Muscle layer of duodenum (tissue), 2 donors: Measurements from ENCODE around the gene BICD2.

Source experiments
- H3K27ac ChIP-seq: one replicate; pipeline ENCODE4 v1.7.0; 2013; ENCODE audit warnings: mild to moderate bottlenecking, low read length
- H3K27me3 ChIP-seq: one replicate; pipeline ENCODE4 v1.7.0; 2013; ENCODE audit warnings: low read depth, mild to moderate bottlenecking, control low read depth, low read length
- H3K36me3 ChIP-seq, 2 donors: one replicate each; pipeline ENCODE4 v1.7.0; 2013; ENCODE audit warnings: low read length in 2 of 2, control low read depth in 1 of 2, mild to moderate bottlenecking in 1 of 2; ENCODE audit not compliant: insufficient read depth in 2 of 2, control insufficient read depth in 1 of 2
- H3K4me1 ChIP-seq, 2 donors: one replicate each; pipeline ENCODE4 v1.7.0; 2013; ENCODE audit warnings: low read length in 2 of 2, mild to moderate bottlenecking in 2 of 2, control low read depth in 1 of 2, moderate library complexity in 1 of 2; ENCODE audit not compliant: insufficient read depth in 2 of 2, control insufficient read depth in 1 of 2
- H3K4me3 ChIP-seq, 2 donors: one replicate each; pipeline ENCODE4 v1.7.0; 2013; ENCODE audit warnings: low read length in 2 of 2, low read depth in 1 of 2, mild to moderate bottlenecking in 1 of 2
- H3K9me3 ChIP-seq, 2 donors: one replicate each; pipeline ENCODE4 v1.7.0; 2013; ENCODE audit warnings: low read length in 2 of 2, control low read depth in 1 of 2, mild to moderate bottlenecking in 1 of 2; ENCODE audit not compliant: control insufficient read depth in 1 of 2
- donor health status: healthy.

BICD2 gene

DNA sequence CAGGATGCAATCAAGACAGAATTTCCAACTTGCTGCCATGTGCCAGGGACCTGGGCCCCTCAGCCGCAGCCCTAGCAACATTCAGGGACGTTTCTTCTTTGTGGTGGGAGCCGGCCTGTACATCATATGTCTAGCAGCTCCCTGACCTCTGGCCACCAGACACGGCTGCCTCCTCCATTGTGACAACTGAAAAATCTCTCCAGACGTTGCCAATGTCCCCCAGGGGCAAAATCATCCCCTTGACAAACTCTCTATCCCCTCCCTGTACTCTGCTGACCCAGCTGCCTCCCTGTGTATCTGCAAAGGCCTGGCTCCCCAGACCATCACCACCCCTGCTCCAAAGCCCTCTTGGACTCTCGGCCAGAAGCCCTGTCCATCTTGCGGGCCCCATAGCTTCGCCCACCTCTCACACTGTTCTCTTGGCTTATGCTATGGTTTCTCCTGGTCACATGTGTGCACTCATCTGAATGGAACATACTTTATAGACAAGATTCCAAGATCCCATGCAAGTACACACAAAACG lies 40.8 kb downstream of the BICD2 start:
- Histone ChIP-seq H3K27ac (no peak overlapping the region), H3K36me3 (peaks cover 47 to 48% of the 10 kb centered on the region in 2 donors), H3K4me3 (no peak overlapping the region), H3K27me3 (no peaks in the 10 kb centered on the region), H3K9me3 (no peaks in the 10 kb centered on the region), H3K4me1 (peaks cover 0 to 15% of the 10 kb centered on the region in 2 donors)

GRCh38 chr9:92723299-92723625 lies 41.4 kb downstream of the BICD2 start:
- Histone ChIP-seq H3K36me3 (peaks cover 42 to 48% of the 10 kb centered on the region in 2 donors), H3K9me3 (no peaks in the 10 kb centered on the region), H3K4me1 (peaks cover 0 to 15% of the 10 kb centered on the region in 2 donors), H3K4me3 (no peak overlapping the region), H3K27ac (no peak overlapping the region), H3K27me3 (no peaks in the 10 kb centered on the region)

DNA sequence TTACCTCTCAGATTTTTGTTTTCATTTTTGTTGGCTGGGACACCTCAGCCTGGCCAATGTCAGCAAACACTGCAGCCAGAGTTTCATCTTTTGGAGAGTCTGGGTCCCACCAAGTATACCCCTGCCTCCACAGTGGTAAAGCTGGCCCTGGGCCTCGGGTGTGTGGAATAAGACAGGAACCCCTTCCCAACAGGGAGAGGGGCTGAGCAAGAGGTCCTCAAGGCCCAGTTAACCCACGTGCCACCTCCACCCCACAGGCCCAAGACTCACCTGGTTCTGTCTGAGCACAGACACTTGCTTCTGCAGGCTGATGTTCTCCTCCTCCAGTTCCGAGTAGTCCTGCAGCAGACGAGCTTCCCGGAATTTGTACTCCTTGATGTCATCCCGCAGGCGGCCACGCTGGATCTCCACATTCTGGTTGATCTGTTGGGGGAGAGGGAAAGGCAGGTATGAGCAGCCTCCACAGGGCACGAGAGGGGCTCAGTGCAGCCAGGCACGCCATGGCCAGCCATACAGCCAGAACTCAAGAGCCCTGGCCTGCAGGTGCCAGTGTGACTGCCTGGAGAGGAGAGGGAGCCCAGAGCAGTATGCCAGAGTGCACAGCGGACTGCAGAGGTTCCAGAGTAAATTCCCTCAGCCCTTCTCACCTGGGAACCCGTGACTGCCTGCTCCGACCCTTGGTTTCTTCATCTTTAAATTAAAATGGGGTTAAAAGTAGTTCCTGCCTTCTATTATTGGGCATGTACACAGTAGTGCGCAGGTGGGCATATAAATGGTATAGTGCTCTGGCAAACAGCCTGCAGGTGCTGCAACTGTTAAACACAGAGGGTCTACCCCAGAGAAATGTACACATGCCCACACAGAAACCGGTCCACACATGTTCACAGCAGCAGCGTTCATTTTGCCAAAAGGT lies 42.0 kb downstream of the BICD2 start:
- H3K27ac ChIP-seq, result no peak overlapping the region
- H3K36me3 ChIP-seq, result peaks cover 42 to 48% of the 10 kb centered on the region in 2 donors
- peaks cover 0 to 15% of the 10 kb centered on the region in 2 donors for H3K4me1 ChIP-seq
- no peaks in the 10 kb centered on the region for H3K9me3 ChIP-seq
- no peak overlapping the region for H3K4me3 ChIP-seq
- no peaks in the 10 kb centered on the region for H3K27me3 ChIP-seq

GRCh38 chr9:92721548-92721947 lies 43.1 kb downstream of the BICD2 start:
- Histone ChIP-seq H3K4me3 (no peak overlapping the region), H3K4me1 (peaks cover 0 to 4% of the 10 kb centered on the region in 2 donors), H3K9me3 (no peaks in the 10 kb centered on the region), H3K27ac (no peak overlapping the region), H3K27me3 (no peaks in the 10 kb centered on the region), H3K36me3 (peaks cover 44 to 58% of the 10 kb centered on the region in 2 donors)

DNA sequence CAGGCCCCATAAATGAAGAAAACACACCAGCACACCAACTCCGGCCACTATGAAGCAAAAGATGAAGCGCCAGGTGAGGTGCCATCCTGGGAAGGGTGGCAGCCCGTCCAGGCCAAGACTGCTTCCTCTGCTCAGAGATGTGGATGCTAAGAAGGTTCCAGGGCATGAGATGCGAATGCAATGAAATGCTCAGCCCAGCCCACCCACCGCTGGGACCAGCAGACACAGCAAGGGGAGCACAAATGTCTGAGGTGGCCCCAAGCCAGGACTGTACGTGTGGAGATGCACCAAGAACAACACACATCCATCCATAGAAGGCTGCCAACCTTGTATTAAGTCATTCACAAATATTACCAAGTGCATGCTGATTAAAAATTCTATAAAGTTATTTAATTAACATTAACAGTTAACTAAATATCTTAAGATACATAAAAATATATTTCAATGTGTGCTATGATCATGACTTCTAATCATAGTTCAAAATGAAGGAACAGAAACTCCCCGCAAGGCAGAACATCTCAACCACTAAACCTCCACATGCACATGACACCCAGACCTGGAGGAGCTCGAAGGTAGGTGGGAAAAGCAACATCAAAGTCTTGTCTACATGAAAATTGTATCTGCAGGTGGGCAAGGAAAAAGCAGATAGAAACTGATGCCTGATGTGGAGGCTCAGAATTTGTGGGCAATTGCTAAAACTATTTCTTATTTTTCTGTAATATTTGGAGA lies 43.7 kb downstream of the BICD2 start:
- Histone ChIP-seq H3K27ac (no peak overlapping the region), H3K36me3 (peaks cover 42 to 61% of the 10 kb centered on the region in 2 donors), H3K9me3 (no peaks in the 10 kb centered on the region), H3K4me1 (peaks cover 0 to 4% of the 10 kb centered on the region in 2 donors), H3K4me3 (no peak overlapping the region), H3K27me3 (no peaks in the 10 kb centered on the region)

DNA sequence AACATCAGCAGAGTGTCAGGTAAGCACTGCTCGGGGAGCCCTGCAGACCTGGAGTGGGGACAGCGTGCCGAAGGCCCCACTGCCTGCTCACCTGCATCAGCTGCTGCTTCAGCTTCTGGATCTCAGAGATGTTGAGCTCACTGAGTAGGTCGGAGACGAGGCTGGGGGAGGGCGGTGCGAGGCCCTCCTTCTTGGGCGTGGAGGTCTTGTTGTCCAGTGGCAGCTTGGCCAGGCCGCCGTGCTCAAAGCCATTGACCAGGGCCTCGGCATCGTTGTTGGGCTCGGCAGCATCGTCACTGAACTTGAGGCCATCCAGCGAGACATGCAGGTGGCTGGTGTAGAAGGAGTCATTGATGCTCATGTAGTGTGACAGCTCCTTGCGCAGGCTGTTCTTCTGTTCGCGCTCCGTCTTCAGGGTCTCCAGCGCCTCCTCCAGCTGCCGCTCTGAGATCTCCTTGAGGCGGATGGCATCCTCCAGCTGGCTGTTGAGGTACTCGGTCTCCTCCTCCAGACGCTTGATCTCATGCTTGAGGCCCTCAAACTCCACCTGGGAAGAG lies 44.3 kb downstream of the BICD2 start:
- no peaks in the 10 kb centered on the region for H3K9me3 ChIP-seq
- H3K27me3 ChIP-seq, result no peaks in the 10 kb centered on the region
- peaks cover 46 to 68% of the 10 kb centered on the region in 2 donors for H3K36me3 ChIP-seq
- peaks cover 0 to 4% of the 10 kb centered on the region in 2 donors for H3K4me1 ChIP-seq
- H3K27ac ChIP-seq, result no peak overlapping the region
- no peak overlapping the region for H3K4me3 ChIP-seq

DNA sequence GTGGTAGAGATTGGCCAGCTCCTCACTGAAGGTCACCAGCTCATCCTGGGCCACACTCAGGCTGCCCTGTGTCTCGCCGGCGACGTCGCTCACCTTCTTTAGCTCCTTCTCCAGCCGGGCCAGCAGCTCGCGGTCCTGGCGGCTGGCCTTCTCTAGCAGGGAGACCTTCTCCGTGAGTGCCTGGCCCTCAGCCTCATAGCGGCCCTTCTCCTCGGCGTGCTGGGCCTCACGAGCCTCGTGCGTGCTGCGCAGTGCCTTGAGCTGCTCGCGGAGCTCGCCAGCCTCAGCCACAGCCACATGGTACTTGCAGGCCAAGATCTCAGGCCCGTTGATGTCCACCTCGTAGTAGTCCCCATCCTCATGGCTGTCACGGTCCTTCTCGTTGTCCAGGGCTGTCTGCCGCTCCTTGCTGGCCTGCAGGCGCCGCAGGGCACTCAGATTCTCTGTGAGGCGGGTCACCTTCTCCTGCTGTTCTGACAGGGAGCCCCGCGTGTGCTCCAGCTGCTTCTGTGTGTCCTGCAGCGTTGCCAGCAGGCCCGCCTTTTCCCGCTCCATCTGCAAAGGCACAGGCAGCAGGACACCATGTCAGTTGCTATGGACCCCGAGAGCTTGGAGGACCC lies 45.5 kb downstream of the BICD2 start:
- Histone ChIP-seq H3K4me1 (peaks cover 0 to 4% of the 10 kb centered on the region in 2 donors), H3K27ac (no peak overlapping the region), H3K4me3 (no peak overlapping the region), H3K36me3 (peaks cover 58 to 79% of the 10 kb centered on the region in 2 donors), H3K27me3 (no peaks in the 10 kb centered on the region), H3K9me3 (no peaks in the 10 kb centered on the region)

DNA sequence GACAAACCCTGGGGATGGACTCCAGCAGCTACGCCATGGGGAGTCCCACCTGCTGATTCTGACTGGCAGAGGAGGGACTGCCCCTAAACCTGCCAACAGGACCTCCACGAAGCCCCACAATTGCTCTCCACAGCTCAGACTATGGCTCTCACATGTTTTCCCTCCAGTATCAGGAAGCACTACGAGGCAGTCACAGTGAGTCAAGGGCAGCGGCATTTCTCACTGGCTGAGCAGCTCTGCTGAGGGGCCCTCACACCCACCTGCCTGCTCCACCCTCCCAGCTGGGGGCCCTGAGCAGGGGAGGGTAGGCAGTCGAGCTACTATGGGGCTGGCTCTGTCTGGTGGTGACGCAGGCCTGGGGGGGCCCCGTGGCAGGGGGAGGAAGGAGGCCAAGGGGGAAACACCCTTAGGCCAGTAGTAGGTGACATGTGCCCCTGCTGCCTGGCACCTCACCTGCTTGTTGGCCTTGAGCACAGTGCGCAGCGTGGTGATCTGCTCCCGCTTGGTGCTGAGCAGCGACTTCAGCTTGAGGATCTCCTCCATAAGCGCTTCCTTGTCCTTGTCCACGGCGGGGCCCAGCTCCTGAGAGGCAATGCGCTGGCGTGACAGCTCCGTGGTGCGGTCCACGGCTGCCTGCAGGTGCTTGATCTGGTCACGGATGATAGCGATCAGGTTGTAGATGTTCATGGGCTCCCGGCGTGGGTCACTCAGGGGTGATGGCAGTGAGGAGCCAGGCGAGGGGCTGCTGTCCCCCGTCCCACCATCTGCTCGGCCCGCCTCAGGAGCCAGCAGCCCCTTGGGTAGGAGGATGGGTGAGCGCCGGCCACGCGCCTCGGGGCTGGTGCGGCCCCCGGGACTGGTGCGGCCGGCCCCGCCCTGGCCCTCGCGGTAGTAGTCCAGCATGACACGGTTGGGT lies 46.3 kb downstream of the BICD2 start:
- Histone ChIP-seq H3K4me3 (no peak overlapping the region), H3K27me3 (no peaks in the 10 kb centered on the region), H3K9me3 (no peaks in the 10 kb centered on the region), H3K4me1 (peaks cover 0 to 1% of the 10 kb centered on the region in 2 donors), H3K27ac (no peak overlapping the region), H3K36me3 (peaks cover 65 to 87% of the 10 kb centered on the region in 2 donors)

DNA sequence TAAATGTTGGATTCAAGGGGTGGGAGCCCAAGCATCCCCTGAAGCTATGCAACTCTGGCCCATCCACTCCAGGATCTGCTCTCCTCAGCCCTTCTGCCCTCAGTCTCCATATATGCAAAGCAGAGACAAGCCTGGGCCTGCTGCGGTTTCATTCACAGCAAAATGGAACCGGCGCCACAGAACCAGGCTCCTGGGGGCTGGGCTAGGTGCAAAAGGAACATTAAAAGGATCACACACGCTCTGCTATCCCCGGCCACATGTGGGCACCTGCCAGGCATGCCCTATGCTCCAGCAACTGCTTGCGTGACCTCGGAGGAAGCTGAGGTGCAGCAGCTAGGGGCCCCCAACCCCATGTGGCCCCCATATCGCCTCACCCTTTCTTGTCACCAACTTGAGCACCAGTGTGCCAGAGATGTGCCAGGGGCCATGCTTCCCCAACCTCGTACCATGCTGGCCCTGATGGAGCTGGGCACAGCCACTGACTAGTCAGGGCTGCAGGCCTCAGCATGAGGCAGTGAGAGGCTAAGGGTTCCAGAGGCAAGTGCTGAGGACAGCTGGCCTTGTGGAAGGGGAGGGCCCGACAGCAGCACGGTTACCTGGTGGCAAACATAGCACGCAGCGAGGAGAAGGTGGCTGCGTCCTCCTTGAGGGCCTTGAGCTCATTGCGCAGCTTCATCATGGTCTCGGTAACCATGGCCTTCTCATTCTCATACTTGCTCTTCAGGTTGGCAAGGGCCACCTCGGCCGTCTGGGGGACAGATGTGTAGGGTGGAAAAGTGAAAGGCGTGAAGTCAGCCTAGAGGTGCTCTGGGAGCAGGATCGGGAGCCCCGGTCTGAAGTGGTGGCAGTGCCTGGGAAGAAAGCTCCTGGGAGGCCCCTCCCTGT lies 47.2 kb downstream of the BICD2 start:
- Histone ChIP-seq H3K27ac (no peak overlapping the region), H3K4me3 (no peak overlapping the region), H3K36me3 (peaks cover 65 to 94% of the 10 kb centered on the region in 2 donors), H3K9me3 (no peaks in the 10 kb centered on the region), H3K4me1 (no peaks in the 10 kb centered on the region), H3K27me3 (no peaks in the 10 kb centered on the region)
